GM19023 (cell line): ENCODE data around the gene SOD1.
A peak's percentile ranks its signal among the peaks of the same experiment; 100 is the strongest.

Source experiments
- ATAC-seq: cut with Tn5 transposase; IDR thresholded peaks from one replicate; pipeline ENCODE4 v1.9.1; 2021; ENCODE audit warnings: mild to moderate bottlenecking, moderate library complexity; ENCODE audit not compliant: unreplicated experiment

The SOD1 gene

DNA sequence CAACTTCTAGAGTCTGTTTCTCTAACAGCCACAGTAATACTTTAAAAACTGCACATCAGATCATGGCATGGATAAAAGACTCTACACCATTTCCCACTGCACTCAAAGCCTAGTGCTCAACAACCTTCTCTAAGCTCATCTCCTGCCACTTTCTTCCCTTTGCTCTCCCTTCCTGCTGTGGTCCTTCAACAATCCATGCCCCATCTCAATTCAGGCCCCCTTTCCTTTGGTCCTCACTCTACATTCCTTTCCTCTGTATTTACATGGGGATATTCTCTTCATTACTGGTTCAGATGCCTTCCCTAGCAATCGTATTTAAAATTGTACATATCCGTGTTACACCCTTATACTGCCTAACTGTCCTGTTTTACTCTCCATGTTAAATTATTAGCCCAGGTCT is 19.0 kb downstream of the SOD1 start:
- ATAC-seq = no peak

DNA sequence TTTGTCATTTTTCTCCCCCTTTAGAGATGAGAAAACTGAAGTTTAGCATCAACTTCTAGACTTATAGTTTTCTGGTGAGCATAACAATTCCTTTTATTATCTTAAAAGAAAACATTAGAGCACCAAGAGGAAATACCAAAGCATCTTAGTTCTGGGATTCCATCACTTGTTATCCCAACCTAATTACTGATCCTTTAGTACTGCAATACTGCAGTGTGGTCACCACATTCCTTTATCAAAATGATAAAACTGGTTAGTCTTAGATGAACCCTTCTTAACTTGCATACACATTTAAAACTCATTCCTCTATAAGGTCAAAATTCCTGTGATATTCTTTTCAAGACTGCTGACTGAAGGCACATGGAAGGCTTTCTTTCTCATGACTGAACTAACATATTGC is 23.1 kb downstream of the SOD1 start:
- no peak for ATAC-seq

DNA sequence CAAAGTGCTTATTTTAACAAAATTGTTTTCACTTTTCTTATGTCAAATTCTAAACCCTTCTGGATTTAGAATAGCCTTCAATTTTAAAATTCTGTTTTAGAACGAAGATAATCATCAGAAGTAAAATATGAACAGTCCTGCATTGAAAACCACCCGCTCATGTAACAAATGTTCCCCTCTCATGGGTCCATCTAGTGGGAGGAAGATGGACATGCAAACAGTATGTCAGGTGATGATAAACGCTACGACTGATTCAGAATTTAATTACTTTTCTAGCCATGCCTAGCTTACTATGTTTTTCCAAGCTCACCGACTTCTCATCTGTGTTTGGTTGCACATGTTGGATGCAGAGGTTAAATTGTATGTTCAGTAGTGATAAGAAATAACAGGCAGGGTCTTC is 23.5 kb downstream of the SOD1 start:
- no peak for ATAC-seq

DNA sequence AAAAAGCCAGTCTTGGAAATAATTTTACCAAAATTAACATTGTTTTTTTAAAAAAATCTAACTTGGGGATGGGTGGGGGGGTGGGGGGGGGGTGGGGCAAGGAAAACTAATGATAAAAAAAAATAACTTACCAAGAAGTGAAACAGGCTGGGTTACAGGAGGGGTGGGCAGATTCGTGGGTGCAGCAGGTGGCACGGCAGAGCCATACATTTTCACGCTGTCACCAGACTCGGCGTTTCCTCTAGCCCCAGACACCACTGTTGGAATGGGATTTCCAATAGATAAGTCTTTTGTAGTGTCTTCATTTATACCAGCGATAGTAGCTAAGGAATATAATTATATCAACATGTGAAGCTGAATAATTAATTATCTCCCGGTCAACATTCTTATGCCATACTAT is 25.4 kb downstream of the SOD1 start:
- ATAC-seq = no peak

DNA sequence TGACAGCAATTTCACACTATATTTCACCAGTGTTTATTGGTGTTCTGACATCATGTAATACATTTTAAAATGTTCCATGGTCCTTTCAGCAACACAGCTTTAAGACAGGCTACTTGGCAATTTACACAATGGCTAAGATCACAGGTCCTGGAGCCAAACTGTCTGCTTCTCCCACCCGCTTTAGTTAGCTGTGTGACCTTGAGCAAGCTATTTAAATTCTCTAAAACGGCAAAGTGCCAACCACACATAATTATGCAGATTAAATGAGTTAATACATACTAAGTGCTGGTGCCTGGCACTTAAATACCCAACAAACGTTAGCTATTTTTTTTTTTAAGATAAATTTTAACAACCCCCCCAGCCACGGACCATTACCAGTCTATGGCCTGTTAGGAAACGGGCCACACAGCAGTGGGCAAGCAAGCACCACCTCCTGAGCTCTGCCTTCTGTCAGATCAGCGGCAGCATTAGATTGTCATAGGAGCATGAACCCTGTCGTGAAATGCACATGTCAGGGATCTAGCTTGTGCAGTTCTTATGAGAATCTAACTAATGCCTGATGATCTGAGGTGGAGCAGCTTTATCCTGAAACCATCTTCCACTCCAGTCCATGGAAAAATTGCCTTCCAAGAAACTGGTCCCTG is 26.9 kb downstream of the SOD1 start:
- ATAC-seq = no peak

DNA sequence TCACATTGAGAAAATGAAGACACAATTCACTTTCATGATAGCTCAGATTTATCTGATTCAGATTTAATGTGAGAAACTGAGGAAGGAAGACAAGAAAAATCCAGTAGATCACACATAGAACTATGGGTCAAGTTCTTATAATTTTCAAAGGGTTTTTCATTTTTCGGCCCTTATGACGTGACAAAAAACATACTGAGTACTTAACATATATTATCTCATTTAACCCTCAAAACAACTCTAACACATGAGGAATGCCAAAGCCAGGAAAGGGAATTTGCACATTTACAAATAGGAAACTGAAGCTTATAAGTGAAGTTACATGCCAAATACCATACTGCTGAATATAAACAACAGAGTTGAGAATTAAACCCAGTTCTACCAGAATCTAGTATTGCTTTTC is 27.6 kb downstream of the SOD1 start:
- no peak for ATAC-seq

DNA sequence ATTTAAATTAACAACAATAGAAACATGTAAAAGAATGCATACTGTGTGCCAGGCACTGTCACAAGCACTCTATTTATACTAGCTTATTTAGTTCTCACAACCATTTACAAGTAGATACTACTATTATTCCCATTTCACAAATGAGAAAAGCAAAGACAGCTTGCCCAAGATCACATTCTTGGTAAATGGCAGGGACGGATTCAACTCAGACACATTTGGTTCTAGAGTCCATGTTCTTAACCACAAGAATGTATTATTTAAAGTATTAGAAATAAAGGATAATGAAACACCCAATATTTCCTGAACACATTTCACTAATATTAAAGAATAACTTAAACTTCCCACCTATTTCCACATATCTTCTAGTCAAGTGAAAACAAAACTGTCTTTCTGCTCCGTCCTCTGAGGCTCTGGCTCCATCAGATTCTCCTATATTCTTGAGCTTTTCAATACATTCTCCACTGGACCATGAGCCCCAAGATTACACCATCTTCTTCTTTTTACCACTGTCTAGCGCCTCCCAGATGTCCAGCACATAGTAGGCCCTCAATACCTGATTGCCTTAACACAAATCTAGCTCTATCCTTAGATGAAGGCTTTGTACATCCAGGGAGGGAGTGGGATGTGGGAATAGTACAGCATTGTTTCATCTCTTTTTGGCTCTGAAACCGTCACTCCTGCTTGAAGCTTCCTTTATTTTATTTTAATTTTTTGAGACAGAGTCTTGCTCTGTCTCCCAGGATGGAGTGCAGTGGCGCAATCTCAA is 29.3 kb downstream of the SOD1 start:
- ATAC-seq = no peak

DNA sequence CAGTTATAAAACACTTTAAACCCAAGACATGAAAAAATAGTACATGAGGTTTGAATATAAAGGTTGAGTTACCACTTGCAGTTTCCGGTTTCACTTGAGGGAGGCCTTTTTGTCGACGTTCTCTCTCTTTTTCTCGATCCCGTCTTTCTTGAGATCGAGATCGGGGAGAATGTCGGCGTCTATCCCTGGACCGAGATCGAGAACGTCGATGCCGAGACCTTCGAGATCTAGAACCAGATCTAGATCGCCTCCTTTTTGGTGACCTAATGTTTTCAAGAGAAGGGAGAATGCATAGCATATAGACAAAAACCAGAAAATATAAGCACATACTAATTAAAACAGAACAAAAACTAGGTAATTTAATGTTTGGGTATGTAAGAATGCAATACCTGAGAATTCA is 33.7 kb downstream of the SOD1 start:
- ATAC-seq = no peak

DNA sequence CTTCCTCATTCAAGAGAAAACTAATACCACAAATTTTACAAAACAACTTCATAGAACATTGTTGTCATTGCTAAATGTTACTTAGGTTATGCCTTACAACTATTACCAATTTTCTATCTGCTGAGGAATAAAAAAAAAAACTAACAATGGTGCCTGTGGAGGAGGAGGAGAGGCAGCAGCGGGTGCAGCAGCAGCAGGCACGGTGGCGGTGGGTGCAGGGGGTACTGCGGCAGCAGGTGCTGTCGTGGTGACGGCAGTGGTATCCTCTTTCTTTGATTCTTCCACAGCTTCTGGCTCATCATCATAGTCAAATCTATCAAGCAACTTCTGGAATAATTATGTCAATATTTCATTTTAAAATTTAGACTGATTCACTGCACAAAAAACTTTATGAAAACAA is 36.9 kb downstream of the SOD1 start:
- no peak for ATAC-seq

DNA sequence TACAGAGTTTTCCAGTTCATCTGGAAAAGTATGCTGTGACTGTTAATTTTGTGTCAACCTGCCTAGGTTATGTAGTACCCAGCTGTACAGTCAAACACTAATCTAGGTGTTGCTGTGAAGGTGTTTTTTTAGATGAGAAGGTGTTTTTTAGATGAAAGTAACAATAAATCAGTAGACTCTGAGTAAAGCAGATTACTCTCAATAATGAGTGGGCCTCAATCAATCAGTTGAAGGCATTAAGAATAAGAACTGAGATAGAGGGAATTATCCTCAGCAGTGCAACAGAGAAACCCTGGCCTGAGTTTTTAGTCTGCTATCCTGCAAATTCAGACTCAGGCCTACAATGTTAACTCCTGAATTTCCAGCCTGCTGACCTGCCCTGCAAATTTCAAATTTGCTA is 39.0 kb downstream of the SOD1 start:
- no peak for ATAC-seq

DNA sequence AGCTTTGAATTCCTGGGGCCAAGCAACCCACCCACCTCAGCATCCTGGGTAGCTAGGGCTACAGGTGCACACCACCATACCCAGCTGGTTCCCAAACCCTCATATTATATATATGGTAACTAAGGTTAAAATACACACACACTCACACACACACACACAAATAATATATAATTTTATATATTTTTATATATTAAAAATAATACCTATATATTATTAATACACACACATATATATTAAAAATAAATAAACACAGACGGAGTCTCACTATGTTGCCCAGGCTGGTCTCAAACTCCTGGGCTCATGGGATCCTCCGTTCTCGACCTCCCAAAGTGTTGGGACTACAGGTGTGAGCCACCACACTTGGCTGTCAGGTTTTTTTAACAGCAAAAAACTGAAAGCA is 40.5 kb downstream of the SOD1 start:
- no peak for ATAC-seq

DNA sequence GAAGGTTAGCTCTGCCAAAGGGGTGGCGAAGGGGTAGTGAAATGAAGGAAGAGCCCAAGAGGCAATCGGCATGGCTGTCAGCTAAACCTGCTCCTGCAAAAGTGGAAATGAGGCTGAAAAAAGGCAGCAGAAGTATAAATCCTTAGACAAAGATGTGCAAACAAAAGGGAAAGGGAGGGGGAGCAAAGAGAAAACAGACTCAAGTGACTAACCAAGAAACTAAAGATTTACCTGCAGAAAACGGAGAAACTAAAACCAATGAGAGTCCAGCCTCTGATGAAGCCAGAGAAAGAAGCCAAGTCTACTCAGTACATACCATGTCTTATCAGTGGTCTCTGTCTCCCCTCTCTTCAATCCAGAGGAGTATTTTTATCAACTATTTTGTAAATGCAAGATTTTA is 47.1 kb downstream of the SOD1 start:
- no peak for ATAC-seq

DNA sequence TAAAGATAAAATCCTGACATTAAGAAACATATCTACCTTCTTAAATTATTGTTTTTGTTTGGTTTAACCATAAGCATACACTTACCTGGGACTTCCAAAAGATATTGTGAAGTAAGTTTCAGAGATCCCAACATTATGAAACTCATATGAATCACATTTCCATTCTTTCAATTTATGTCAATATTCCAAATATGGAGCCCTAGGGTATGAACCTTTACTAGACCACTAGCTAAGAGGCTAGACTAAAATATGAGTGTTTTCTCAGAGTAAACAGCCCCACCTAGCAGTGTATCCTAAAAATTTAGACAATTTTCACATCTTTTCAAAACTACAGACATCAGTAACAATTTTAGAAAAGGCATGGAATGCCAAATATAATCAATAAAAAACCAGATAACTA is 48.0 kb downstream of the SOD1 start:
- ATAC-seq = no peak

DNA sequence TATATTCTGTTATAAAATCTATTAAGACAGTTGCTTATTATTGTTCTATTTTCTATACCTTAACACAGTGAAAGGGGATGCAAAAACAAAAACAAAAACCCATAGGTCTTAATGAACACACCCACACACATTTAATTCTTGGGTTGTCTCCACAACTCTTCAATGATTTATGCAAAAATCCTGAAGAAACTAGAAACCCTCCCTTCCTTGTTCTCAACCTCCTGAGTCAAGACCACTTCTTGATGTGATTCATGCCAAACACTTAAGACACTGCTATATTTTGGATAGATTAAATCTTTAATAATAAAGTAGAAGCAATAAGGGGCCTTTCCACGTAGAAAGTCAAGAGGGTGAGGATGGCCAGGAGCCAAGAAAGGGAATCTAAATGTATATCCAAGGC is 49.0 kb downstream of the SOD1 start:
- ATAC-seq = no peak

DNA sequence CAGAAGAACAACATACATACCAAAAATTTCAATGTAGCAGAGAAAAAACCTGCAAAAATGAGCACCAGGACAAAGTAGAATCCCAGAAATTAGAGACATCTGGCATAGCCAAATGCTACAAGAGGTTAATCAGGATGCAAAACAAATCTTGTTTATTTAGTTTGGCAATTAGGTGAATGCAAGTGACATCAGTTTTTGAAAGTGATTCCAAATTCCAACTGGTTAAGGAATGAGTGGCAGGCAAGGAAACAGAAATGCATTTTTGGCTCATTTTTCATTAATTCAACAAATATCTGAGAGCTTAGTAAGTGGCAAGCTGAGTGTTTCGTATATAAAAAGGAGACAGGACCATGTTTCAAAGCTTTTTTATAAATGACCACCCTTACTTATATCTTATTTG is 51.1 kb downstream of the SOD1 start:
- ATAC-seq = no peak

DNA sequence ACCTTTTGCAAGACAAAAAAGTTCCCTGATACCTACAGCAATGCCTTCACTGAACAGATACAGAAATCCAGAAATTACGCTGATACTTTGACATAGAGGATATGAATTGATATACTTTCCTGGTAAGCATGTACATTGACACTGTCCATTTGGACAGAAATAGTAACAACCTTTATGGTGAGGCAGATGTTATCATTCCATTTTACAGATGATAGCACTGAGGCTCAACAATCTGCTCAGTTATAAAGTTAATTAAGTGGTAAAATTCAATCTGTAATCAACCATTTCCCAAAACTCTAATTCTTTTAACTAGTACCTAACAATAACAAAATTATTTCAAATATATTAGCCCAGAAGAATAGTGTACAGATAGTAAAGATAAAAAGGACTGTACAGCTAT is 51.8 kb downstream of the SOD1 start:
- ATAC-seq = no peak

DNA sequence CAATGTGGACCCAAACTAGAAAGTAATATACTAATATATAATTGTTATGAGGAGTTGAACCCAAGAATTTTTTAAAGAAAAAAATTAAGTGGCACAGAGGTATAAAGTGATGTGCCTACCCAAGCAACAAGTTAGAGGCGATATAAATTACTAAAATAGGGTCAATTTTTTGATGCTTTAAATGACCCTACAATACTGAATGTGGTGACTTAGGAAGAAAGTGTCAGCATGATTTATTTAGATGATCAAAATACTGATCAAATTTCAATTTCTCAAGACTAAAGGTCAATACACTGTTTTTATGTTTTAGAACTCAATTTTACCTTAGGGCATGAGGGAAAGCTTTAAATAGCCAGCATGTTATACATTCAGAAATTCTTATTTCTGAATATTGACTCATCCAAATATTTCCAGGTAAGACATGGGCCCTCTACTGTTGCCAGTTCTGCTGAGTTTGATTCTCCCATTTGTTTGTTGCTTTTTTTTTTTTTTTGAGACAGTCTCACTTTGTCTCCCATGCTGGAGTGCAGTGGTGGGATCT is 52.3 kb downstream of the SOD1 start:
- ATAC-seq = no peak

DNA sequence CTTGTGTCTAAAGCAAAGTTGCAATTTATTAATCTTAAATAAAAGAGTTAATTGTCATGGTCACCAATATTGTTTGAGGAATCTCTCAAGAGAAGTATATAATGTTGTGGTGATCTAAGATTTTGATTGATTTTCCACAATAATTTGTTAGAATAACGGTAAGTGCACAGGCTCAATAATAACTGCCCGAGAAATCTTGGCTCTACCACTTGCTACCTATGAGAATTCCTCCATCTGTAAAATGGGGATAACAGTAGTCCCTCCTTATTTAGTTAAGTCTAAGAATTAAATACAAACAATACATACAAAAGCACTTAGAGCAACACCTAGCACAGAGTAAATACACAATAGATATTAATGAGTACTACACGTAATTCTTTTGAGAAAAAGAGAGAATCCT is 53.6 kb downstream of the SOD1 start:
- no peak for ATAC-seq

DNA sequence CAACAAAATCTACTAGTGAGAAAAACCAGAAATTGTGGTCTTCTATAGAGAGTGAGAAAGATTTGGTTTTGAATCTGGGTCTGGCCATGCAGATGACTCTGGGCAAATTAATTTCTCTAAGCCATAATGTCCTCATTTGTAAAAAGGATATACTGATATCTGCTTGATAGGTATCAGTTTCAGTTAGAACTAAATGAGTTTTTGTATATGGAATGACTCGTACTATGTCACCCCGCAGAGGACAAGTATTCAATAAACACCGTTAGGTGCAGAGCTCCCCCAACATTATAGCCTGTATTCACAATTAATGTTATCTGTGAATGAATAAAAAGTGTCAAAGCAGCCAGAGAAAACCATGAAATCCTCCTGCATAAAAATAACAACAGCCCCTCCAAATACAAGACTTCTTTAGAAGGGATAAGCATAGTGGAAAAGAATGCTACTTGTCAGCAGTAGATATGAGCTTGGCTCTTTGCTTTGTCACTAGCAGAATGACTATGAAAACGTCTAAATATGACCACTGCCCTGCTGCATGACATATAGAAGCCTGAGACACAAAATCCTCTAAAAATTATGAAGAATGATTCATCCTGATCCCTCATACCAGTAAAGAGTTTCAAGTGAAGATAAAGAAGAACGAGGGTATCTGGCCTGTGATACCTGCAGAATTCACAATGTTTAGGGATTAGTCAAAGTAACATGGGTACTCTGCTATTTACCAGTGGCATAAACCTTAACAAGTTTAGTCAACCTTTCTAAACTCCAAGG is 54.7 kb downstream of the SOD1 start:
- ATAC-seq = peak; percentile 72

DNA sequence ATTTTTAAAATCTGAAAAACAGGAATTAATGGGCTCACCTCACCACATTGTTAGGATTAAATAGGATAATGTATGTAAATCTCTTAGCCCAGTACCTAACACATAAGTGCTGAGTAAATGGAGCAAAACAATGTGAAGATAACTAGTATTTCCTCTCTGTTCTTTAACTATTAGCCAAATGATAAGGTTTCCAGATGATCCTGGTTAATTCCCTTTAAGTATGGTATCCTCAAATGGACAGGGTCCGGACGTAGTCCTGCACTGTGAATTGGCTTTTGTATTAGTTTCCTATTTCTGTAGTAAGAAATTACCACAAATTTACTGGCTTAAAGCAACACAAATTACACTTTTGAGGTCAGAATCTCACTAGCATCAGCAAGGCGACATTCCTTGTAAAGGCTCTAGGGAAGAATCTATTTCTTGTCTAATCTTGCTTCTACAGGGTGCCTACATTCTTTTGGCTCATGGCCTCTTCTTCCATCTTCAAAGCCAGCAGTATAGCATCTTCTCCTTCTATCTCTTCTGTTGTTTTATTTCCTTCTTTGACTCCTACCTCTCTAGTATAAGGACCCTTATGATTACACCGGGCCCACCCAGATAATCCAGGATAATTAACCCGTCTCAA is 55.4 kb downstream of the SOD1 start:
- ATAC-seq = no peak

DNA sequence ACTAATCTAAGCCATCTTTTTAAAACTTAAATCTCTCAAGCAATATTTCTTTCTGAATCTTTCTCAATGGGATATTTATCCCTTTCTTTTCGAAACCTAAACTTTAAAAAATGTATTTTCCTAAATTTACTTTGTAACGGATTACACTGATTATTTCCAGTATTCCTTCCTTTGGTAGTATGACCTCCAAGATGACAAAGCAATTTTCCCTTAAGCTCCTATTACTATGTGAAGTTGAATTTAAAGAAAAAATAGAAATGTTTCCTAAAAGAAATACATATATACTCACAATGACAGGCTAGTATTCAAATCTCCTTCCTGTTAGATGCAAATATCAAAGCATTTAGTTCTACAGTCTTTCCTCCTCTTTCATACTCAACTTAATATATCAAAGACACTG is 56.6 kb downstream of the SOD1 start:
- ATAC-seq = no peak
